ENCODE data around the gene RTN4.

DNA sequence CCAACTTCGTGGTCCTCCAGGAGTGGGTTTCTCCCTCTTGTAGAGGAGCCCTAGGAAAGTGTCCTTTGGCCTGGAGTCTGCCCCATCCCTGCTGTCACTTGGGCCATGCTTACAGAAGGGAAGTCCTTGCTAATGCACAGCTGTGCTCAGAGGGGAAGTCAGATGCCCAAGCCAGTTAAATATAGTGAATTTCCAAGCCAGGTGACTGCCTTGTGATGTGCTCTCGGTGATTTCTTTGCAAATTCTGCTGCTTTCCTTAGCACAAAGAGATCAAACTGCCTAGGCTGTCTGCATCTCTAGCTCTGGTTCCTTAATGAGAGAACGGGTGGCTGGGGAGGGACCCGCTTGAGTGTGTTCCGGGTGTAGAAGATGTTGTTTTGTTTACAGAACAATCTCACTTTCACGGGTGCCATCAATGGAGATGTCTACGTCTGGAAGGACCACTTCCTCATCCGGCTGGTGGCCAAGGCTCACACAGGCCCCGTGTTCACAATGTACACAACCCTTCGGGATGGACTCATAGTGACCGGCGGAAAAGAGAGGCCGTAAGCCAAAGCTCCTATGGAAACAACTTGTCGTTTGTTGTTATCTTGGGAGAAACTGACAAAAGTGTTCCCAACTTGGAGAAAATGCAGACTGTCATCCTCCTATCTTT lies 91.4 kb downstream of the RTN4 start:
- TF ChIP-seq CEBPB (IDR thresholded peaks at IDR 0.05; ENCODE audit: low read depth, low read length) (no peak), POLR2A (IDR thresholded peaks at IDR 0.05; ENCODE audit: low read depth, low read length) (no peak), NFE2L2 (IDR thresholded peaks at IDR 0.05; ENCODE audit: low read depth, low read length) (no peak), RFX5 (IDR thresholded peaks at IDR 0.05; ENCODE audit: low read depth, low read length) (no peak), CHD1 (IDR thresholded peaks at IDR 0.05; ENCODE audit: low read depth, low read length) (no peak), SMC3 (IDR thresholded peaks at IDR 0.05; ENCODE audit: low read depth, low read length) (no peak), MAFK (IDR thresholded peaks at IDR 0.05; ENCODE audit: low read depth, low read length) (no peak)
- TF ChIP-seq, protein P1, sequence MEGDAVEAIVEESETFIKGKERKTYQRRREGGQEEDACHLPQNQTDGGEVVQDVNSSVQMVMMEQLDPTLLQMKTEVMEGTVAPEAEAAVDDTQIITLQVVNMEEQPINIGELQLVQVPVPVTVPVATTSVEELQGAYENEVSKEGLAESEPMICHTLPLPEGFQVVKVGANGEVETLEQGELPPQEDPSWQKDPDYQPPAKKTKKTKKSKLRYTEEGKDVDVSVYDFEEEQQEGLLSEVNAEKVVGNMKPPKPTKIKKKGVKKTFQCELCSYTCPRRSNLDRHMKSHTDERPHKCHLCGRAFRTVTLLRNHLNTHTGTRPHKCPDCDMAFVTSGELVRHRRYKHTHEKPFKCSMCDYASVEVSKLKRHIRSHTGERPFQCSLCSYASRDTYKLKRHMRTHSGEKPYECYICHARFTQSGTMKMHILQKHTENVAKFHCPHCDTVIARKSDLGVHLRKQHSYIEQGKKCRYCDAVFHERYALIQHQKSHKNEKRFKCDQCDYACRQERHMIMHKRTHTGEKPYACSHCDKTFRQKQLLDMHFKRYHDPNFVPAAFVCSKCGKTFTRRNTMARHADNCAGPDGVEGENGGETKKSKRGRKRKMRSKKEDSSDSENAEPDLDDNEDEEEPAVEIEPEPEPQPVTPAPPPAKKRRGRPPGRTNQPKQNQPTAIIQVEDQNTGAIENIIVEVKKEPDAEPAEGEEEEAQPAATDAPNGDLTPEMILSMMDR (conservative IDR thresholded peaks at IDR 0.05; ENCODE audit: low read depth, low read length): no peak
